HG03159 (cell line): ENCODE measurements around the gene UQCR11.
"Not testable (repeated sequence)": the region's sequence is repeated elsewhere in the genome, so short reads cannot be mapped to it uniquely, and the experiment has no call there.

Experiments used
- ATAC-seq: cut with Tn5 transposase; IDR thresholded peaks from one replicate; pipeline ENCODE4 v1.9.1; 2021; ENCODE audit warnings: mild to moderate bottlenecking, moderate library complexity; ENCODE audit not compliant: unreplicated experiment

UQCR11 gene

DNA sequence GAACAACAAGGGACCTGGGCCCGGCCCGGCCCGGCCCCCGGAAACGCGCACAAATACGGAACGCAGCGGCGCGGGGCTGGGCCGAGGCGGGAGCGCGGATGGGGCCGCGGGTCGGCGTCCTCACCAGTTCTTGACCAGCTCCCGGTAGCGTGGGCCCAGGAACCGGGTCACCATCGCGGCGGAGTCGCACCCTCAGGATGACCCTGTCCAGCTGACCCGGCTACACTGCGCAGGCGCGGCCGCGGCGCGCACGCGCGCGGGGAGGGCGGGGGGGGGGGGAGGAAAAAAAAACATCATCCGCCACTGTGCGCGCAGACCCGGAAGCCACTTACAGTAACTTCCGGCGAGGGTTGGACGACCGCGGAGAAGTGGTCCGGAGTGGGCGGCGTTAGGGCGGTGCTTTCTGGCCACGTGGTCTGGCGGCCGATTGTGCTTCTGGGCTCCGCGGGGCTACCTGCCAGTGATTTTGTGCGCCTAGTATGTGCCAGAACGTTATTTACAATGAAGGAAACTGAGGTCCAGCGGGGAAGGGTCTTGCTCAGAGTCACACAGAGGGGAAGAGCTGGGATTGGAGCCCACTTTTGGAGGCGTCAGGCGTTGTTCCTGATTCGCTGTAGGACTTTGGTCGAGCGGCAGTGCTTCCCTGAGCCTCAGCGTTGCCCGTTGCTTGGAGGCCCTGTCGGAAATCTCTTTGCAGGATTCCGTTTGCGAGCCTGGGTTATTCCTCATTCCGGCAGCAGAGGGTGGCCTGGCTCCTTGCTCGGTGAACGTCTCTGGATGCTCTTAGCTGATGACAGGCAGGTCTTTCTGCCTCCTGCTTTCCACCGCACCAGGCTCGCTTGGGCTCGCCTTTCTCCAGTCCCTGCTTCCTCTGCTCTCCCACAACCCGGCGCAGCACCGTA lies at the start of gene UQCR11:
Gene UQCR11 (minus strand): TSS at position 227 of the 902 bp plus-strand sequence. CDS start 53 bp downstream, at position 174.
- ATAC-seq = peak; percentile 81

GRCh38 chr19:1654178-1654792 lies 49.0 kb upstream of the UQCR11 start:
- ATAC-seq = no peak

DNA sequence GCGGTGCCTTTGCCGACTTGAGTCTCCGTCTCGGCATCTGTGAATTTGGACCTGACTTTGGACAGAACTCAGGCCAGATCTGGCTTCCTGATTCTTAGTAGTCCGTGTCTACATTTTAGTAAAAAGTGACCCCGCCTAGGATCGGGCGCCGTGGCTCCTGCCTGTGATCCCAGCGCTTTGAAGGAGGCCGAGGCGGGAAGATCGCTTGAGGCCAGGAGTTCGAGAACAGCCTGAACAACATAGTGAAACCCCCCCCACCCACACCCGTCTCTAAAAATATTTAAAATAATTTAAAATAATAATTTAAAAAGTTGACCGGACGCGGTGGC lies 48.0 kb upstream of the UQCR11 start:
- no peak for ATAC-seq

DNA sequence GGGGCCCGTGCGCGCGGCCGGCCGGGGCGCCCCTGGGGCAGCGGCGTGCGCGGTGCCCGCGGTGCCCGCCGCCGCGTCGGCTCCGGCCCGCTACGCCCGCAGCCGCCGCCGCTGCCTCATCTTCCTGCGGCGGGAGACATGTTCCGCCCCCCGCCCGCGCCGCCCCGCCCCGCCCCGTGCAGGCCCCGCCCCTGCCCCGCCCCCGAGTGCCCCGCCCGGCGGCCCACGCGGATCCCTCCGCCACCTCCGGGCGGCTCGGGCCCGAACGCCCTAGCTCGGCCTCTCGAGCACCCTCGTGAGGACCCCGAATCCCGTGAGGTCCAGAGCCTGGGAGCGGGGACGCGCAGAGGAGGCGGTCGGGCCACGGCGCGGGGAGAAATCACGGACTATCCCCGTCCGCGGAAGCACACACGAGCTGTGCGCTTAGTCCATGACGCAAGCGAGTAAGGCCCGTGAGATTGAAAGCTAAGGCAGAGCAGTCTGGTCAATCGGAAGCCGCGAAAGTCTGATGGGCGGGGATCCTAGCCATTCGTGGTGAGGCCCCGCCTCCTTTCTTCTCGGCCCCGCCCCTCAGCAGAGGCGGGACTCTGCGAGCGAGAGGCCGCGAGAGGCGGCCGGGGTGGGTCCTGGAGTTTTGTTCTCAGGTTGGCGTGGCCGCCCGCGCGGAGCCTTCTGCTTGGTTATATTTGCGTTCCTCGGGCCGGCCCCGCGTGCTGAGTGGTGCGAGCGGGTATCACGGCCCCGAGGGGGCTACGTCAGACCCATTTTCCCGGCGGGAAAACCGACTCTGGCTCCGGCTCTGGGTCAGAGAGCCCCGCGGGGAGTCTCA lies 47.4 kb upstream of the UQCR11 start, which contains the start of gene TCF3:
Gene TCF3 (minus strand): TSS at position 145 of the 829 bp plus-strand sequence. CDS start 2,367 bp downstream, outside the sequence.
- ATAC-seq = peak; percentile 70

DNA sequence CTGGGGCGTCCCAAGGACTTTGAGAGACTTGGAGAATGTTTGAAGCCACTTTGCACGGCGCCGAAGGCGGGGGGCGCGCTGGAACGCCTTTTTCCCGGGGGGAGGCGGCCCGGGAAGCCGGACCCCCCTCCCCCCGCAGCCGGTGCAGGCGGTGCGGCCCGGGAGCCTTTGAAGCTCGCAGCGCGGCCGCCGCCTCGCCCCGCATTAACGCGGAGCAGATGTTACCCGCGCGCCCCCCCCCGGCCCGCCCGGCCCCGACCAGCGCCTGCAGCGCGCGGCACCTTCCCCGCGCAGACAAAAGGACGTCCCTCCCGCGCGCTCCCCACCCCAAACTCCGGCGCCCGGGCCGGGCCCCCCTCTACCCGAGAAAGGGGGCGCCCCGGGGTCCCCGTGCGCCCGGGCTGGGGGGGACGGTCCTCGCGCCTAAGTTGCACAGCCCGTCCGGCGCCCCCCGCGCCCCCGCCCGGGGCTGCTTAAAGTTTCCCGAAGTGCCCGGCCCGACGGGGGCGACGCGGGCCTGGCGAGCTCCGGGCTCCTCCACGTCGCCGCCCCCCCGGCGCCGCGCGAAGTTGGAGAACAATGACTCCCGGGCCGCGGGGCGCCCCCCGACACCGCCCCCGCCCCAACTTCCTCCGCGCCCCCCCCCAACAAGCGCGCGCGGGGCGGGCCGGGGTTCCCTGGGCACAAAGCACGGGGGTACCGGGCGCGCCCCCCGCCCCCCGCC lies 46.5 kb upstream of the UQCR11 start:
- no peak for ATAC-seq

GRCh38 chr19:1650650-1651567 lies 45.6 kb upstream of the UQCR11 start:
- no peak for ATAC-seq

- no peak for ATAC-seq
Measured at GRCh38 chr19:1649706-1650649, 44.7 kb upstream of the UQCR11 start.

DNA sequence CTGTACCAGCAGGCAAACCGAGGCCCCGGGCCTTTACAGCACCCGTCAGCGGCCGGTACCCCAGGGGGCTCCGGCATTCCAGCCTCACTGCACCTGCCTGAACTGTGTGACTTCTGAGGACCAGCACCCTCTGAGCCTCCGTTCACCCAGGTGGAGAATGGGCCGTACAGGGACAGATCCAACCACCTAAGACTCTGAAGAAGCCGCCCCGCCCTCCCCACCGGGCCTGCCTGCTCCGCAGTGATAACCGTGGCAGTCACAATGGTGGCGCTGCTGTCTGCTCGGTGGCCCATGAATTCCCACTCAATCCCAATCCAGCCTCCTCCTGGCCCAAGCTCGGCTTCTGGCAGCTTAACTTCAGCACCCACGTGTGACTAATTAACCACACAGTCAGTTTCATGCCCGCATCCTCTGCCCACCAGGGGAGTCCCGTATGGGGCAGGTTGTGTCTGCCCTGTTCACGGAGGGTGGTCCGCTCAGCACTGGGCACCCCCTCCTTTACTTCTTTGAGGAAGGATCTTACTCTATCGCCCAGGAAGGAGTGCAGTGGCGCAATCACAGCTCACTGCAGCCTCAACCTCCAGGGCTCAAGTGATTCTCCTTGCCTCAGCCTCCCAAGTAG lies 43.8 kb upstream of the UQCR11 start:
- ATAC-seq = no peak

DNA sequence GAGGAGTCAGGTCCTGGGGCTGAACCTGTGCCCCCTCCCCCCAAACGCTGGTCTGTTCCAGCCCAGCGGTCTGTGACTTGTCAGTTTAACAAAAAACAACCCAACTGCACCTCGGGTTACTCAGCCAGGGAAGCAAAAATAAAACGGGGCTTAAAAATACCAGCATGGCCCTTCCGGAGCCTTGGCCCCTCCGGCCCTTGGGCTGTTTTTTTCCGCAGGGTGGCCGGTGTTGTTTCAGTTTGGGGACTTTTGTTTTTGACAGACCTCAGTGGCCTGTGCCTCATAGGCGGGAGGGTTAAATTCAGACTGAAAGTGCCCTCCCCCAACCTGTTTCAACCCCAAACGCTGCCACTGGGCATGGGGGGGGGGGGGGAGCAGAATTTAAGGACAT lies 43.2 kb upstream of the UQCR11 start:
- no peak for ATAC-seq

DNA sequence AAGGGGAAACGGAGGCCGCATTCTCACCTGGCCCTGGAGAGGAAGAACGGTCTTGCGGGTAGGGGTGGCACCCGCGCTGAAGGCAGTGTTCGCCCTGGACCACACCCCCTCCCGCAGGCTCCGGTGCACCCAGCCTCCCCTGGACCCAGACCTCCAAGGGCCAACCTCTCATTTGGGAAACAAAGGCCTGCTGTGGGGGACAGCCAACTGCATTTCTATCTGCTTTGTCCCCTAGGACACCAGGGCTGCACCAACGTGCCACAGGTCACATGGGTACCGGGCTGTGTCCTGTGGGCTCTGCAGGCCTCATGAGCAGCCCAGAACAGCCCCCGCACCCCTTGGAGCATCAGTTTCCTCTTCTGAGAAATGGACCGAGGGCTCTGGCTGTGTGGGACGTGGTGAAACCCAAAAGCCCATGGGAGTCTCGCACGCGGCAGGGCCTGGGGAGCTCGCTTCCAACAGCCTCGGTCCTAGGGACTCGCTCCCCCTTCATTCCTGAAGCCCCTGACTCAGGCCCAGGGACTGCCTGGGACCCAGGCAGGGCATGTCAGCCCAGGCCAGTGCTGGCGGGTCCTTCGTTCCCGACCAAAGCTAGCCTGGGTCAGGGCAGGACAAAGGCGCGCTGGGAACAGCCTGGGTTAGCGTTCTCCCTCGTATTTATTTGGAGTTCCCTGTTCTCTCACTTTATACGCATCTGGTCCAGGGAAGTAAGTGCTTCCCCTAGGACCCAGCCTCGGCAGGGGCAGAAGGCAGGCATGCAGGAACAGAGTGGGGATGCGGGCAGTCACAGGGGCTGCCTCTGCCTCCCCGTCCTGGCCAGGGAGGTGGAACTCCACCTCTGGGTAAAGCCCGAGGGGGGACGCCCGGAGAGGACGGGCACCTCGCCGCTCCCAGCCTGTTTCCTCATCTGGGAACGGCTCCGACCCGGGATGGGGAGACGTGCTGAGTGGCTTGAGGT lies 42.5 kb upstream of the UQCR11 start:
- no peak for ATAC-seq

- ATAC-seq = no peak
Measured at GRCh38 chr19:1646659-1647453, 41.6 kb upstream of the UQCR11 start.

- ATAC-seq = no peak
Measured at GRCh38 chr19:1646149-1646548, 40.9 kb upstream of the UQCR11 start.

DNA sequence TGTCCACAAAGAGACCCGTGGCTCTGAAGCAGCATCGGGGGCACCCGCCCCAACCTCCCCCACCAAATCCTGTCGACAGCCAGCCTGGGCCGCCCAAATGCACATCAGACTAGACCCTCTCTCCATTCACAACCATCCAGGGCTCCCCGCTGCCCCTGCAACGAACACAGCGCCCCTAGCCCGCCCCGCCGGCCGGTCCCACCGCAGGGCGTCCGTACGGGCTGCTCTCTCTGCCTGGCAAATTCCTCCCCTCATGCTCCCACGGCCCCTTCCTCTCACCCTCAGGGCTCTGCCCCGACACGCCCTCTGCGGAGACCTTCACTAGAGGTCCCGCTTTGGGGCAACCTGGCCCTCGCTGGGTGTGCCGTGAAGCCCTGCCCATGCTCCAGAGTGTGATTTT lies 40.0 kb upstream of the UQCR11 start:
- ATAC-seq = no peak

GRCh38 chr19:1644070-1644469 lies 38.8 kb upstream of the UQCR11 start:
- no peak for ATAC-seq

DNA sequence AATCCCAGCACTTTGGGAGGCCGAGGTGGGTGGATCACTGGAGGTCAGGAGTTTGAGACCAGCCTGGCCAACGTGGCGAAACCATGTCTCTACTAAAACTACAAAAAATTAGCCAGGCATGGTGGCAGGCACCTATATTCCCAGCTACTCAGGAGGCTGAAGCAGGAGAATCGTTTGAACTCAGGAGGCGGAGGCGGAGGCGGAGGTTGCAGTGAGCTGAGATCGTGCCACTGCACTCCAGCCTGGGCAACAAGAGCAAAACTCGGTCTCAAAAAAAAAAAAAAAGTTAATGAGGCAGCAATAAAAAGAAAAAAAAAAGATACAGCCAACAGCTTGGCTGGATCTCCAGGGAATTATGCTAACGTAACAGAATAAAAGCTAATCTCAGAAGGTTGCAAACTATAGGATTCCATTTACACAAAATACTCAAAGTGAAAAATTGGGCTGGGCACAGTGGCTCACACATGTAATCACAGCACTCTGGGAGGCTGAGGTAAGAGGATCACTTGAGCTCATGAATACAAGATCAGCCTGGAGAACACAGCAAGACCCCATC lies 35.7 kb upstream of the UQCR11 start:
- not testable (repeated sequence) for ATAC-seq
